ENCODE measurements around the gene CDH16. TPM values are rescaled to one million over a fixed set of nuclear protein-coding genes. Genes with fewer than 3 reads are reported as not detected.

Gene CDH16
- total and polyA plus RNA-seq, 8 donors: not detected

GRCh38 chr16:66908762-66909559 is 9.7 kb downstream of the CDH16 start:
- DNase-seq (no peak), FAIRE-seq (no peak), ATAC-seq (no peak)
- TF ChIP-seq CTCF (IDR thresholded peaks at IDR 0.05): no peak
- Histone ChIP-seq H3K27me3 (no peaks in the 10 kb centered on the region), H3K4me3 (no peak overlapping the region), H3K9me3 (no peaks in the 10 kb centered on the region), H3K27ac (no peak overlapping the region), H3K4me1 (peaks cover 0 to 6% (median 0%) of the 10 kb centered on the region in 3 donors), H3K36me3 (no peaks in the 10 kb centered on the region)
- 88 to 91% methylated on average over 14 of the region's 14 CpGs for WGBS, 2 donors
- intact Hi-C loops (cut with DNase I): loop anchor here in 1 of 3 donors (10.0 kb wide), 1 partner anchor 46 kb away; no protein-coding TSS in a partner anchor

- ATAC-seq (no peak), DNase-seq (no peak), FAIRE-seq (no peak)
- H3K4me3 ChIP-seq: no peak overlapping the region
- intact Hi-C loops (cut with DNase I): loop anchor here in 1 of 3 donors (10.0 kb wide), 1 partner anchor 47 kb away; no protein-coding TSS in a partner anchor
- H3K4me1 ChIP-seq: peaks cover 0 to 6% (median 0%) of the 10 kb centered on the region in 3 donors
- TF ChIP-seq CTCF (IDR thresholded peaks at IDR 0.05): no peak
- no peaks in the 10 kb centered on the region for H3K27me3 ChIP-seq
- 81 to 91% methylated on average over 3 of the region's 3 CpGs for WGBS, 2 donors
- H3K36me3 ChIP-seq: no peaks in the 10 kb centered on the region
- H3K9me3 ChIP-seq: no peaks in the 10 kb centered on the region
- no peak overlapping the region for H3K27ac ChIP-seq
These were observed 10.6 kb downstream of the CDH16 start for GRCh38 chr16:66908116-66908515.

- no peak for DNase-seq
- Histone ChIP-seq H3K9me3 (no peaks in the 10 kb centered on the region), H3K36me3 (no peaks in the 10 kb centered on the region), H3K4me3 (no peak overlapping the region), H3K4me1 (peaks cover 0 to 6% (median 0%) of the 10 kb centered on the region in 3 donors), H3K27me3 (no peaks in the 10 kb centered on the region), H3K27ac (no peak overlapping the region)
- FAIRE-seq: no peak
- intact Hi-C loops (cut with DNase I): loop anchor here in 1 of 3 donors (10.0 kb wide), 1 partner anchor 48 kb away; no protein-coding TSS in a partner anchor
- ATAC-seq: no peak
- 67 to 76% methylated on average over 7 of the region's 7 CpGs for WGBS, 2 donors
- no peak for TF ChIP-seq CTCF (IDR thresholded peaks at IDR 0.05)
These were observed 11.5 kb downstream of the CDH16 start for GRCh38 chr16:66906916-66907836.

- H3K27me3 ChIP-seq: no peaks in the 10 kb centered on the region
- WGBS, 2 donors: 59 to 67% methylated on average over 11 of the region's 11 CpGs
- TF ChIP-seq CTCF (IDR thresholded peaks at IDR 0.05): no peak
- no peak overlapping the region for H3K4me3 ChIP-seq
- ATAC-seq (peak in 3 of 4 donors; percentile 55 to 70 (median 67)), DNase-seq (peak in 4 of 6 donors; percentile 48 to 78 (median 54)), FAIRE-seq (no peak)
- H3K9me3 ChIP-seq: no peaks in the 10 kb centered on the region
- intact Hi-C loops (cut with DNase I): loop anchor here in 1 of 3 donors (10.0 kb wide), 1 partner anchor 49 kb away; no protein-coding TSS in a partner anchor
- no peak overlapping the region for H3K27ac ChIP-seq
- H3K4me1 ChIP-seq: peaks cover 0 to 6% (median 1%) of the 10 kb centered on the region in 3 donors
- H3K36me3 ChIP-seq: no peaks in the 10 kb centered on the region
These were observed 12.8 kb downstream of the CDH16 start for GRCh38 chr16:66905633-66906539.
